Astrocyte (in vitro differentiated cells and primary cell): Measurements from ENCODE around the gene ENTR1. TPM values are rescaled to one million over a fixed set of nuclear protein-coding genes. Genes with fewer than 3 reads are reported as not detected.

Experiments used
- DNase-seq: peaks from one replicate; pipeline ENCODE4 v3.0.0-alpha.2; 2010; ENCODE audit warnings: low read depth
- FAIRE-seq: peaks from 2 replicates; lab custom pipeline; 2011; peaks lifted over from hg19 to GRCh38; lab: Jason Lieb, UNC
- H2AFZ ChIP-seq: 2 replicates; pipeline ENCODE4 v1.6.0; 2012; ENCODE audit warnings: low read depth, low read length, inconsistent platforms
- H3K27ac ChIP-seq: 2 replicates; pipeline ENCODE4 v1.5.1; 2011; ENCODE audit warnings: low read depth, low read length, inconsistent platforms
- H3K27me3 ChIP-seq: 2 replicates; pipeline ENCODE4 v1.6.0; 2011; ENCODE audit warnings: low read length, inconsistent platforms; ENCODE audit not compliant: insufficient read depth
- H3K36me3 ChIP-seq: 2 replicates; pipeline ENCODE4 v1.5.1; 2011; ENCODE audit warnings: low read length, inconsistent platforms; ENCODE audit not compliant: insufficient read depth
- H3K4me1 ChIP-seq: 2 replicates; pipeline ENCODE4 v1.5.1; 2011; ENCODE audit warnings: low read length, inconsistent platforms; ENCODE audit not compliant: insufficient read depth
- H3K4me2 ChIP-seq: 2 replicates; pipeline ENCODE4 v1.6.0; 2012; ENCODE audit warnings: low read length, inconsistent platforms
- H3K4me3 ChIP-seq: 2 replicates; pipeline ENCODE4 v1.5.1; 2011; ENCODE audit warnings: low read depth, mild to moderate bottlenecking, low read length, inconsistent platforms; ENCODE audit not compliant: insufficient read depth
- H3K79me2 ChIP-seq: 2 replicates; pipeline ENCODE4 v1.6.0; 2012; ENCODE audit warnings: mild to moderate bottlenecking, low read length, inconsistent platforms; ENCODE audit not compliant: insufficient read depth
- H3K9ac ChIP-seq: 2 replicates; pipeline ENCODE4 v1.6.0; 2012; ENCODE audit warnings: mild to moderate bottlenecking, low read length, inconsistent platforms
- H3K9me3 ChIP-seq: 2 replicates; pipeline ENCODE4 v1.5.1; 2012; ENCODE audit warnings: low read depth, mild to moderate bottlenecking, low read length, inconsistent platforms; ENCODE audit not compliant: insufficient read depth
- H4K20me1 ChIP-seq: 2 replicates; pipeline ENCODE4 v1.6.0; 2012; ENCODE audit warnings: low read length, inconsistent platforms; ENCODE audit not compliant: insufficient read depth
- H3K27ac Mint-ChIP-seq: one replicate; pipeline ENCODE4 v1.8.0; 2021; ENCODE audit warnings: mild to moderate bottlenecking, mixed read lengths; ENCODE audit not compliant: unreplicated experiment
- H3K27me3 Mint-ChIP-seq: one replicate; pipeline ENCODE4 v1.8.0; 2021; ENCODE audit warnings: low read depth, mixed read lengths; ENCODE audit not compliant: unreplicated experiment
- H3K36me3 Mint-ChIP-seq: one replicate; pipeline ENCODE4 v1.8.0; 2021; ENCODE audit warnings: low read depth, mixed read lengths; ENCODE audit not compliant: unreplicated experiment
- H3K4me1 Mint-ChIP-seq: one replicate; pipeline ENCODE4 v1.8.0; 2021; ENCODE audit warnings: low read depth, mixed read lengths; ENCODE audit not compliant: unreplicated experiment
- H3K4me3 Mint-ChIP-seq: one replicate; pipeline ENCODE4 v1.8.0; 2021; ENCODE audit warnings: mild to moderate bottlenecking, moderate library complexity, mixed read lengths; ENCODE audit not compliant: unreplicated experiment
- H3K9me3 Mint-ChIP-seq: one replicate; pipeline ENCODE4 v1.8.0; 2021; ENCODE audit warnings: mild to moderate bottlenecking, mixed read lengths; ENCODE audit not compliant: unreplicated experiment
- EZH2 ChIP-seq: IDR thresholded peaks from 2 replicates; pipeline ENCODE4 v1.6.1; 2012; ENCODE audit warnings: mild to moderate bottlenecking, low read length, inconsistent platforms; ENCODE audit not compliant: insufficient read depth
- total RNA-seq: library from RNA; stranded (reverse); gene quantifications from 2 replicates; pipeline ENCODE4 v1.2.1, GENCODE V29; 2021
- TF ChIP-seq, protein P1 (sequence below): IDR thresholded peaks from 2 replicates; pipeline ENCODE4 v1.5.1; 2011; ENCODE audit warnings: low read depth, mild to moderate bottlenecking, inconsistent platforms, low read length, moderate library complexity; ENCODE audit not compliant: insufficient read depth

Gene ENTR1
- total RNA-seq, 1 donor from 2014 or later: 71.7 TPM

- peaks cover 52% of the 10 kb centered on the region for H4K20me1 ChIP-seq
- Mint-ChIP-seq H3K27ac (no peak overlapping the region), H3K36me3 (peaks cover 3% of the 10 kb centered on the region), H3K4me1 (peaks cover 16% of the 10 kb centered on the region), H3K4me3 (no peak overlapping the region), H3K27me3 (no peaks in the 10 kb centered on the region), H3K9me3 (no peaks in the 10 kb centered on the region)
- H3K4me1 ChIP-seq: peaks cover 14% of the 10 kb centered on the region
- peaks cover 3% of the 10 kb centered on the region for H3K36me3 ChIP-seq
- H3K9ac ChIP-seq: no peak overlapping the region
- peaks cover 58% of the 10 kb centered on the region for H3K79me2 ChIP-seq
- FAIRE-seq (no peak), DNase-seq (no peak)
- H3K4me3 ChIP-seq: no peak overlapping the region
- no peaks in the 10 kb centered on the region for H3K27me3 ChIP-seq
- H3K9me3 ChIP-seq: no peaks in the 10 kb centered on the region
- H3K4me2 ChIP-seq: no peak overlapping the region
- no peak overlapping the region for H3K27ac ChIP-seq
- no peak overlapping the region for H2AFZ ChIP-seq
- TF ChIP-seq EZH2: no peak
- TF ChIP-seq, protein P1, sequence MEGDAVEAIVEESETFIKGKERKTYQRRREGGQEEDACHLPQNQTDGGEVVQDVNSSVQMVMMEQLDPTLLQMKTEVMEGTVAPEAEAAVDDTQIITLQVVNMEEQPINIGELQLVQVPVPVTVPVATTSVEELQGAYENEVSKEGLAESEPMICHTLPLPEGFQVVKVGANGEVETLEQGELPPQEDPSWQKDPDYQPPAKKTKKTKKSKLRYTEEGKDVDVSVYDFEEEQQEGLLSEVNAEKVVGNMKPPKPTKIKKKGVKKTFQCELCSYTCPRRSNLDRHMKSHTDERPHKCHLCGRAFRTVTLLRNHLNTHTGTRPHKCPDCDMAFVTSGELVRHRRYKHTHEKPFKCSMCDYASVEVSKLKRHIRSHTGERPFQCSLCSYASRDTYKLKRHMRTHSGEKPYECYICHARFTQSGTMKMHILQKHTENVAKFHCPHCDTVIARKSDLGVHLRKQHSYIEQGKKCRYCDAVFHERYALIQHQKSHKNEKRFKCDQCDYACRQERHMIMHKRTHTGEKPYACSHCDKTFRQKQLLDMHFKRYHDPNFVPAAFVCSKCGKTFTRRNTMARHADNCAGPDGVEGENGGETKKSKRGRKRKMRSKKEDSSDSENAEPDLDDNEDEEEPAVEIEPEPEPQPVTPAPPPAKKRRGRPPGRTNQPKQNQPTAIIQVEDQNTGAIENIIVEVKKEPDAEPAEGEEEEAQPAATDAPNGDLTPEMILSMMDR: no peak
Measured at GRCh38 chr9:136433849-136434579, 23.6 kb upstream of the ENTR1 start.

DNA sequence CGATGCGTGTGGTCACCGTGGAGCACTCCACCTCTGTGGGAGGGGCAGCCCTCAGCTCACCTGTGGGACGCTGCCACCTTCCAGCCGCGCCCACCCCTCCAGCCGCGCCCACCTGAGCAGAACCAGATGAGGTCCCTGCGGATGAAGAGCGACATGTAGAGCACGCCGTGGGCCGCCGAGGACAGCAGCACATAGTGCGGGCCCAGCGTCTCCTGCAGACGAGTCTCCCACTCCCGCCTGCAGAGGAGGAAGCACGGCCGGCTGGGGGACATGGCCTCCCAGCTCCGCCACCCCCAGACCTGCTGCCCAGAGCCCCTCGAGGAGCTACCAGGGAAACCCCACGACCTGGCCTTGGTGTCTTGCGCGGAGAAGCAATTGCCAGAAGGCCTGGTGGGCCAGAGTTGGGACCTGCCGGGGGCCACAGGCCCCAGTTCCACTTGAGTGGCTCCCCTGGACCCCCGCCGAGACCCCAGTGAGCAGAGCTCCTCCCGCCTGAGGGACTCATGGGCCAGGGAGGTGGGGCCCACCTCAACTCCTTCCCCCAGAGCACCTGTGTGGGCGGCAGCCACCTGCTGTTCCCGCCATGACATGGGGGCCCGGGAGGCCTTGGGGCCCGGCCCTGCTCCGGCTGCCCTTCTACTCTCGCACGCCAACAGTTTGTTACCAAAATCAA lies 22.8 kb upstream of the ENTR1 start:
- Histone ChIP-seq H3K4me1 (peaks cover 11% of the 10 kb centered on the region), H3K27ac (no peak overlapping the region), H3K79me2 (peaks cover 50% of the 10 kb centered on the region), H4K20me1 (peaks cover 53% of the 10 kb centered on the region), H3K4me3 (no peak overlapping the region), H3K9ac (no peak overlapping the region), H3K36me3 (peaks cover 9% of the 10 kb centered on the region), H3K9me3 (no peaks in the 10 kb centered on the region), H3K4me2 (no peak overlapping the region), H2AFZ (no peak overlapping the region), H3K27me3 (no peaks in the 10 kb centered on the region)
- H3K4me1 Mint-ChIP-seq: peaks cover 16% of the 10 kb centered on the region
- TF ChIP-seq, protein P1: no peak
- TF ChIP-seq EZH2: no peak
- H3K27ac Mint-ChIP-seq: no peak overlapping the region
- no peaks in the 10 kb centered on the region for H3K9me3 Mint-ChIP-seq
- H3K4me3 Mint-ChIP-seq: no peak overlapping the region
- FAIRE-seq (no peak), DNase-seq (no peak)
- H3K36me3 Mint-ChIP-seq: peaks cover 4% of the 10 kb centered on the region
- no peaks in the 10 kb centered on the region for H3K27me3 Mint-ChIP-seq

- Mint-ChIP-seq H3K4me3 (no peak overlapping the region), H3K27ac (no peak overlapping the region), H3K9me3 (no peaks in the 10 kb centered on the region), H3K27me3 (no peaks in the 10 kb centered on the region), H3K4me1 (peaks cover 12% of the 10 kb centered on the region), H3K36me3 (peaks cover 4% of the 10 kb centered on the region)
- peaks cover 47% of the 10 kb centered on the region for H4K20me1 ChIP-seq
- no peak overlapping the region for H3K4me2 ChIP-seq
- peaks cover 10% of the 10 kb centered on the region for H3K36me3 ChIP-seq
- H3K9me3 ChIP-seq: no peaks in the 10 kb centered on the region
- no peak overlapping the region for H3K27ac ChIP-seq
- H3K9ac ChIP-seq: no peak overlapping the region
- no peak overlapping the region for H3K4me3 ChIP-seq
- no peaks in the 10 kb centered on the region for H3K27me3 ChIP-seq
- no peak overlapping the region for H2AFZ ChIP-seq
- H3K79me2 ChIP-seq: peaks cover 44% of the 10 kb centered on the region
- TF ChIP-seq, protein P1: no peak
- TF ChIP-seq EZH2: no peak
- DNase-seq: no peak
- H3K4me1 ChIP-seq: peaks cover 5% of the 10 kb centered on the region
- FAIRE-seq: no peak
Measured at GRCh38 chr9:136432591-136432990, 22.2 kb upstream of the ENTR1 start.
